PFSK-1 (cell line): ENCODE results near the gene YWHAH.

Experiments used
- POLR2AphosphoS5 ChIP-seq: IDR thresholded peaks from 2 replicates; pipeline ENCODE4 v1.6.1; 2012; ENCODE audit warnings: low read depth, mild to moderate bottlenecking, control low read depth, low read length, moderate library complexity
- SIN3A ChIP-seq: IDR thresholded peaks from 2 replicates; pipeline ENCODE4 v1.6.1; 2012; ENCODE audit warnings: mild to moderate bottlenecking, low read length, moderate library complexity, borderline replicate concordance; ENCODE audit not compliant: insufficient read depth
- TAF1 ChIP-seq: IDR thresholded peaks from 2 replicates; pipeline ENCODE4 v1.6.1; 2012; ENCODE audit warnings: low read length, control low read depth, borderline replicate concordance; ENCODE audit not compliant: insufficient read depth

DNA sequence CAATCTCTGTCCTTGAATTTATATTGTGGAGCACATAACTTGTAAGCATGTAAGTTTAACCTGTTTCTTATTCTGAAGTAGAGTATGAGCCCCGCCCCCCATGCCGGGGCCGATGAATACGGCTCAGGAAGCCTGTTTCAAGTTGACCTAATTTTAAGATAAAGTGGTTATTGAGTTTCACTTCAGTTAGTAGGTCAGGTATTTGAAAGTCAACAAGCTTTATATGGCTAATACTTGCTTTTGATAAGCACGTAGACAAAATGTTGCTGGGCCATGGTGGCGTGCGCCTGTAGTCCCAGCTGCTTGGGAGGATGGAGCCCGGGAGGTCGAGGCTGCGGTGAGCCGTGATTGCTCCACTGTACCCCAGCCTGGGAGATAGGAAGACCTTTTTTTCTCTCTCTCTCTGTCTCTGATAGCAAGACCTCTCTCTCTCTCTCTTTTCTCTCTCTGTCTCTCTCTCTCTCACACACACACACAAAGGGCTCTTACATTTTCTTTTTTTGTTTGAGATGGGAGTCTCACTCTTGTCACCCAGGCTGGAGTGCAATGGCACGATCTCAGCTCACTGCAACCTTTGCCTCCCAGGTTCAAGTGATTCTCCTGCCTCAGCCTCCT is 14.4 kb downstream of the YWHAH start:
- TF ChIP-seq POLR2AphosphoS5 (no peak), TAF1 (no peak), SIN3A (no peak)
